GM12801 (cell line): ENCODE results near the gene DNAJB6.

Source experiments
- TF ChIP-seq, protein P1 (sequence below): IDR thresholded peaks from one replicate; pipeline ENCODE4 v1.5.1; 2011; ENCODE audit warnings: control low read depth; ENCODE audit not compliant: insufficient read length; ENCODE audit errors: extremely low read depth

Gene DNAJB6

DNA sequence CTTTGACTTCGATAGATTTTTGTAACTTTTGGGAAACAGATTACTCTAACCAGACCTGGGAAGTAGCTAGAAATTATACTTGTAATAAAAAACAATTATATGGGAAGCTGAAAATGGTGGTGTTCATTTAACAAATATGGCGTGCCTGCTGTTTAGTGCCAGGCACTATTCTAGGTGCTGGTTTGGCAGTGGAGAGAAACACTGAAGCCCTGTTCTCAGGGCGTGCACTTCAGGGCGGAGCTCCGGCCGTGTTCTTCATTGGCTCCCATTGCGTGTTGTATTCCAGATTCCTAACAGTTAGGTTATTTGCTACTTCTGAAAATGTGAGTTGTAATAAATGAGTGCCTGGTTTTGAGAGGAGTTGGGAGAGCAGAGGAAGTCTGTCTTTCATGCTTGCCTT lies 38.6 kb downstream of the DNAJB6 start:
- TF ChIP-seq, protein P1, sequence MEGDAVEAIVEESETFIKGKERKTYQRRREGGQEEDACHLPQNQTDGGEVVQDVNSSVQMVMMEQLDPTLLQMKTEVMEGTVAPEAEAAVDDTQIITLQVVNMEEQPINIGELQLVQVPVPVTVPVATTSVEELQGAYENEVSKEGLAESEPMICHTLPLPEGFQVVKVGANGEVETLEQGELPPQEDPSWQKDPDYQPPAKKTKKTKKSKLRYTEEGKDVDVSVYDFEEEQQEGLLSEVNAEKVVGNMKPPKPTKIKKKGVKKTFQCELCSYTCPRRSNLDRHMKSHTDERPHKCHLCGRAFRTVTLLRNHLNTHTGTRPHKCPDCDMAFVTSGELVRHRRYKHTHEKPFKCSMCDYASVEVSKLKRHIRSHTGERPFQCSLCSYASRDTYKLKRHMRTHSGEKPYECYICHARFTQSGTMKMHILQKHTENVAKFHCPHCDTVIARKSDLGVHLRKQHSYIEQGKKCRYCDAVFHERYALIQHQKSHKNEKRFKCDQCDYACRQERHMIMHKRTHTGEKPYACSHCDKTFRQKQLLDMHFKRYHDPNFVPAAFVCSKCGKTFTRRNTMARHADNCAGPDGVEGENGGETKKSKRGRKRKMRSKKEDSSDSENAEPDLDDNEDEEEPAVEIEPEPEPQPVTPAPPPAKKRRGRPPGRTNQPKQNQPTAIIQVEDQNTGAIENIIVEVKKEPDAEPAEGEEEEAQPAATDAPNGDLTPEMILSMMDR: no peak

DNA sequence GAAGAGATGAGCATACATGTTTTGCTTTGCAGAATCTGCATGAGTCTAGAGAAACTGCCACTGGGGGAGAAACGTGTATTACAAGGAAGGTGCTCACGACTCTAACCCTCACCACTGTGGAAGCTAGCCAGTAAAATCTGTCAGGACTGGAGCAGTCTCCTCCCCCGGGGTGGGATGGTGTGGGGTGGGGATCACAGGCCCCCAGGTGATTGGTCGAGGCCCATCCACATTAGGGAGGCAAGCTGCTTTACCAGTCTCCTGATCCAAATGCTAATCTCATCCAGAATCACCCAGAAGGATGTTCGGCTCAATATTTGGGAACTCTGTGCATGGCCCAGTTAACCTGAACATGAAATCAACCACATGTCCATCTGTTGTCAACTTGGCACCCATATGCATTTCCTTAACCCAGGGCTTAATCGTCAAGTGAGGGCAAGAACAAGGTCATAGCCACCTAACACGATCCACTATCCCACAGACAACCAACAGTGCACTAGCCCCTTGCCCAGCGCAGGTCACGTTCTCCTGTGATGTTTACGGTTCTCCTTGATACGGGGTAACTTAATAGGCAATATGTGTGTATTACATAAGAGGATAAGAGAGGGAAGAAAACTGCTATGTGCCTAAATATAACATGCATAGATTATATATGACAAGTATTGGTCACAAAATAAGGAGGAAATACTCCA lies 40.8 kb downstream of the DNAJB6 start:
- TF ChIP-seq, protein P1: no peak

DNA sequence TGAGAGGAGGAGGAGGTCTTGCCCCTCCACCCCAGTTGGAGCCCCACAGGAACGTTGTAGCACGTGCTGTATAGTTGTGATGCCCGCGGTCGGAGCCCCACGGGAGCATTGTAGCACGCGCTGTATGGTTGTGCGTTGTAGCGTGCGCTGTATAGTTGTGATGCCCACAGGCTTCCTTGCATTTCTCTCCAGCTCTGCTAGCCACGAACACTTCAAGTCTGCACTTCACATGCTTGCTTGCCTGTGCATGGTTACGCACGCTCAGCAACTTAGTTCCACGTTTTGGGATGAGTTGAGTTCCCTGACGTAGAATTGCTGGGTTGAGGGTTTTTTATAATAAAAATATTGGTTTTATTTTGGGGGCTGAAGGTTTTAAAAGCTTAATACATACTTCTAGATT lies 41.6 kb downstream of the DNAJB6 start:
- TF ChIP-seq, protein P1: no peak

DNA sequence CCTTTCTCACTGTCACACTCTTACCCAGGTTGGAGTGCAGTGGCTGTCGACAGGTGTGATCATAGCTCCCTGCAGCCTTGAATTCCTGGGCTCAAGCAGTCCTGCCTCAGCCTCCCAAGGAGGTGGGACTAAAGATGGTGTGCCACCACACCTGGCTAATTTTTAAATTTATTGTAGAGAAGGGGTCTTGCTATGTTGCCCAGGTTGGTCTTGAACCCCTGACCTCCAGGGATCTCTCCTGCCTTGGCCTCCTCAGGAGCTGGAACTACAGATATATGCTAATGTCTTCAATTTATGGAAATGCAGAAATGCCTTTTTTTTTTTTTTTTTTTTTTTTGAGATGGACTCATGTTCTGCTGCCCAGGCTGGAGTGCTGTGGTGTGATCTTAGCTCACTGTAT lies 42.7 kb downstream of the DNAJB6 start:
- TF ChIP-seq, protein P1: no peak

DNA sequence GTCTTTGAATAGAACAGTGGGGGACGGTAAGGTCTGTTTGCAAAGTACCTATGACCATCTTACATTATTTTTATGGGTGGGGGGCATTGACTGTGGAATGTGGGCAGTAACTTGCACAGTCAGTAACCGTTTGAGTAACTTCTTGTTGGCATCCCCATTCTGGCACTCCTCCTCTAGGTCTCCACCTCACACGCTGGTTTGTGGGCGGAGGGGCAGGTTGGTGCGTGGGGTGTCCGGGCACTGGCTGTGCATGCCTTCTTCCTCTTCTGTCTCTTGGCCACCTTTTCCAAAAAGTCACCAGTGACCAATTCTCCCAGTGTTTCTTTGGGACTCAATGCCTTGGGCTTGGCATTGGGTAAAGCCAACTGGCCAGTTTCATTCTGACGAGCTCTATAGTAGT lies 43.6 kb downstream of the DNAJB6 start:
- TF ChIP-seq, protein P1: no peak

DNA sequence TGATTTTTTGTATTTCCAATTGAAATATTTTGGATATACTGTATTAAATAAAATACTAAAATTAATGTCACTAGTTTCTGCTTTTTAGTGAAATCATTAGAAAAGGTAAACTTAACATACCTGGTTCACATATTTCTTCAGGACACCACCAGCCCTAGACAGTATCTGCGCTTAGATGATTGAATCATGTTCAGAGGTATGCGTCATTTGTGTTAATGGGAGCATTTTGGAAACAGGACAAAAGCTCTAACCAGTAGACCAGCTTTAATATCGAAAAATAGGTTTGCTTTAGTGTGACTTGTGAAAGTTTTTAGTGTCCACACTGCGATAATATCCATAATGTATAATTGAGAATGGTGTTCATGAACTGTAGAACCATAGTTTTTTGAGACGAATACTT lies 47.1 kb downstream of the DNAJB6 start:
- TF ChIP-seq, protein P1: no peak

DNA sequence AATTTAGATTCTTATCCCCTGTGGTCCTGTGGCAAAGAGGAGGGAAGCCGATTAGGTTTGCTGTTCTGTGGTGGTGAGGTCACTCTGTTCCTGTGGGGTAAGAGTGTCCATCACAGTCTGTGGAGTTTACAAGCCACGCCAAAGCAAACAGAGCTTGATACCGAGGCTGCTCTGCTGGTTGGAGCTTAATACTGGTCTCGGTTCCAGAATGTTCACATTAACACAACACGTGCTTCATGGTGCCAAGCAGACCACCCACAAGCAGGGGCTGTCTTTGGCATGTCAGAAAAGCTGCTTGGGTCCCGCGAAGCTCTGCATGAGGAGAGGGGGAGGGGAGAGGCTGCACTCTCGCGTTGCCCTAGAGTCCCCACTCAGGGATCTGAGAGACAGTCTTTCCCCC lies 47.5 kb downstream of the DNAJB6 start:
- TF ChIP-seq, protein P1: no peak
